Pancreas (tissue), 10 donors: ENCODE measurements around the gene ADRB2. TPM values are rescaled to one million over a fixed set of nuclear protein-coding genes. Genes with fewer than 3 reads are reported as not detected.

Experiments
- ATAC-seq, 4 donors: fragments of 200-7000 bp; cut with Tn5 transposase; one replicate each; pipeline versions ENCODE4 v1.8.0 to v1.9.1; 2020; ENCODE audit warnings: mild to moderate bottlenecking in 4 of 4, moderate library complexity in 4 of 4
- DNase-seq, 6 donors: peaks; one replicate each; pipeline ENCODE4 v3.0.0-alpha.2; 2020
- FAIRE-seq: peaks from 2 replicates; lab custom pipeline; 2012; peaks lifted over from hg19 to GRCh38; lab: Jason Lieb, UNC
- H3K27ac ChIP-seq, 4 donors: fragments of 200-600 bp; sonication (generic); 1 replicate in 3 of 4; 2 replicates in 1 of 4; pipeline versions ENCODE4 v1.5.0 to v1.8.0; 2020
- H3K27me3 ChIP-seq, 4 donors: fragments of 200-600 bp; one replicate each; pipeline ENCODE4 v1.8.0; 2021
- H3K36me3 ChIP-seq, 3 donors: fragments of 200-600 bp; sonication (generic) in 1 of 3; one replicate each; pipeline versions ENCODE4 v1.5.0 to v1.8.0; 2020 to 2021
- H3K4me1 ChIP-seq, 3 donors: fragments of 200-600 bp; one replicate each; pipeline ENCODE4 v1.8.0; 2021
- H3K4me3 ChIP-seq, 4 donors: fragments of 200-600 bp; sonication (generic) in 2 of 4; one replicate each; pipeline versions ENCODE4 v1.5.0 to v1.8.0; 2020 to 2021
- H3K9me3 ChIP-seq, 4 donors: fragments of 200-600 bp; one replicate each; pipeline ENCODE4 v1.8.0; 2021
- WGBS, 2 donors: extraction: QIAGEN DNeasy Blood & Tissue Kit; methylation state at CpG; one replicate each; pipeline ENCODE4 v1.1.7; 2013; 5-methylcytosine and 5-hydroxymethylcytosine counted together
- intact Hi-C, 3 donors: fragments of 100-400 bp; cut with DNase I; formaldehyde crosslinking; loops; one replicate each; pipeline versions ENCODE4 v1.11.1 to v1.14.2; 2022
- polyA plus RNA-seq, 2 donors: library from polyadenylated mRNA; stranded (reverse); fragments of 200-250 nt; gene quantifications; one replicate each; pipeline ENCODE4 v1.2.3, GENCODE V29; 2013
- total RNA-seq, 6 donors: library from RNA; stranded (reverse); fragmentation: NEBNext Ultra II Directional in 4 of 6; extraction: Animal tissue kit (Norgen Biotek cat#: 25700) in 4 of 6; gene quantifications; one replicate each; pipeline versions ENCODE4 v1.2.1 to v1.2.4, GENCODE V29; 2021 to 2023
- TF ChIP-seq, protein P1 (sequence below), 4 donors: fragments of 200-600 bp; sonication (generic) in 3 of 4; IDR thresholded peaks; one replicate each; pipeline versions ENCODE4 v1.5.0 to v1.8.0; 2021; ENCODE audit warnings: antibody characterized with exemption in 4 of 4
- donor health status: healthy with polysubstance abuse.
- donor health status: DM: no; HTN: no; CAD: no; lungs with moderate emphysema.
- donor health status: DM: no; HTN: no; CAD: no.
- donor health status: control.
- donor health status: control.
- donor health status: Bipolar disorder and iron deficiency.
- donor health status: DM: yes; HTN: yes; CAD: no.
- donor health status: DM: no; HTN: no; CAD: no.
- donor health status: DM: no; HTN: no; CAD: no.
- donor health status: DM: yes; HTN: yes; CAD: no.

ADRB2 gene
- total and polyA plus RNA-seq, 8 donors: 0.09 to 1.1 (median 0.48) TPM

DNA sequence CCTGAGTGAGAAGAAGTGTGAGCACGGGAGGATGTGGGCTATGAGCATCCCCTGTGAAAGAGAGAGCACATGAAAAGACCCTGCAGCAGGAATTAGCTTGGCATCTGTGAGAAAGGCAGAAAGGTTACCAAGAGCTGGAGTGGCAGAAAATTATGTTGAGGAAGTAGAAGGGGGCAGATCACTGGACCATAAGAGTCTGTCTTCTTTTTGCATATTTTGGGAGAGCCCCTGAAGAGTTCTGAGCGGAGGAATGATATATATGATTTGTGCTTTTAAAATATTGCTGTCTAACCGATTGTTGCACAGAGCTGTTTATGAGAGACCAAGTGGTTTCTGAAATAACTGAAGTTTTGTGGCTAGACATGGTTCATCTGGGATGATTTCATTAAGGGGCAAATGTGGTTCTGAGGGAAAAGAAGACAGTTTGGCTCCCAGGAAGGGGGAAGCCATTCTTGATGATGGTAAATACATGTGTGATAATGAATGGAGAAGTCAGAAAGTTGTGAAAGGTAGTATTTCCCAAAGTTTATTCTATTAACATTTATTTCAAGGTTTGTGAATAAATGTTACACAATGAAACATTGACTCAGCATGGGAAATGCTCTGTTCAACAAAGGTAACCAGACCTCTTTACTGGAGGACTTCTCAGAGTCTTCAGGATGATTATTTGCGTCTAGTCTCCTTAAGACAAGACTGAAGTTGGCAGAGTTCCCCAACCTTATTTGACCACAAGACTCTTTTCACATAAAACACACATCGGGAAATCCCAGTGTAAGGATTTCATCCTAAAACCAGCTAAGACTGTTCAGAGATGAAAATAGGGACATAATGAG is 31.5 kb upstream of the ADRB2 start:
- intact Hi-C loops: no loop called here
- TF ChIP-seq, protein P1, sequence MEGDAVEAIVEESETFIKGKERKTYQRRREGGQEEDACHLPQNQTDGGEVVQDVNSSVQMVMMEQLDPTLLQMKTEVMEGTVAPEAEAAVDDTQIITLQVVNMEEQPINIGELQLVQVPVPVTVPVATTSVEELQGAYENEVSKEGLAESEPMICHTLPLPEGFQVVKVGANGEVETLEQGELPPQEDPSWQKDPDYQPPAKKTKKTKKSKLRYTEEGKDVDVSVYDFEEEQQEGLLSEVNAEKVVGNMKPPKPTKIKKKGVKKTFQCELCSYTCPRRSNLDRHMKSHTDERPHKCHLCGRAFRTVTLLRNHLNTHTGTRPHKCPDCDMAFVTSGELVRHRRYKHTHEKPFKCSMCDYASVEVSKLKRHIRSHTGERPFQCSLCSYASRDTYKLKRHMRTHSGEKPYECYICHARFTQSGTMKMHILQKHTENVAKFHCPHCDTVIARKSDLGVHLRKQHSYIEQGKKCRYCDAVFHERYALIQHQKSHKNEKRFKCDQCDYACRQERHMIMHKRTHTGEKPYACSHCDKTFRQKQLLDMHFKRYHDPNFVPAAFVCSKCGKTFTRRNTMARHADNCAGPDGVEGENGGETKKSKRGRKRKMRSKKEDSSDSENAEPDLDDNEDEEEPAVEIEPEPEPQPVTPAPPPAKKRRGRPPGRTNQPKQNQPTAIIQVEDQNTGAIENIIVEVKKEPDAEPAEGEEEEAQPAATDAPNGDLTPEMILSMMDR (IDR thresholded peaks at IDR 0.05): no peak
- H3K27ac ChIP-seq: no peak overlapping the region
- no peaks in the 10 kb centered on the region for H3K27me3 ChIP-seq
- ATAC-seq: no peak
- H3K9me3 ChIP-seq: no peaks in the 10 kb centered on the region
- no peaks in the 10 kb centered on the region for H3K36me3 ChIP-seq
- H3K4me3 ChIP-seq: no peak overlapping the region
- FAIRE-seq: no peak
- no peak for DNase-seq
- WGBS, 2 donors: 68 to 80% methylated on average over 5 of the region's 5 CpGs
- H3K4me1 ChIP-seq: no peaks in the 10 kb centered on the region

DNA sequence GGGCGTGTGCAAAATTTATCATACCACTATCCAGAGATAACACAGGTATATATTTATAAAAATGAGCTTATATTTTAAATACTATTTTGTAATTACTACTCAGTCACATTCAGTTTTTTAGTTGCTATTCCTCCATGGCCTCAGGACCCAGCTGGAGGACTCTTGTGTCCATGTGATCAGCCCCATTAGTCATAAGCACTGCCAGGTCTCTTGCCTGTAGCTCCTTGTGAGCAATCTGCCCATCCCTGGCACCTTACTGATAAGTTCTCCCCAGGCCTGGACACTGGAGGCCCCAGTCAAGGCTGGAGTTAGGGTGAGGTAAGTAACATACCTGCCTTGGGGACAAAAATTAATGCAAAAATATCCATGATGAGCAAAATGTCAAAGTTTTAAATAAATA is 29.5 kb upstream of the ADRB2 start:
- no peak overlapping the region for H3K4me3 ChIP-seq
- no peaks in the 10 kb centered on the region for H3K9me3 ChIP-seq
- WGBS, 2 donors: 83 to 91% methylated on average over 1 of the region's 1 CpG
- DNase-seq (no peak), ATAC-seq (no peak), FAIRE-seq (no peak)
- intact Hi-C loops: no loop called here
- H3K36me3 ChIP-seq: no peaks in the 10 kb centered on the region
- no peaks in the 10 kb centered on the region for H3K27me3 ChIP-seq
- TF ChIP-seq, protein P1 (IDR thresholded peaks at IDR 0.05): no peak
- no peaks in the 10 kb centered on the region for H3K4me1 ChIP-seq
- H3K27ac ChIP-seq: no peak overlapping the region

DNA sequence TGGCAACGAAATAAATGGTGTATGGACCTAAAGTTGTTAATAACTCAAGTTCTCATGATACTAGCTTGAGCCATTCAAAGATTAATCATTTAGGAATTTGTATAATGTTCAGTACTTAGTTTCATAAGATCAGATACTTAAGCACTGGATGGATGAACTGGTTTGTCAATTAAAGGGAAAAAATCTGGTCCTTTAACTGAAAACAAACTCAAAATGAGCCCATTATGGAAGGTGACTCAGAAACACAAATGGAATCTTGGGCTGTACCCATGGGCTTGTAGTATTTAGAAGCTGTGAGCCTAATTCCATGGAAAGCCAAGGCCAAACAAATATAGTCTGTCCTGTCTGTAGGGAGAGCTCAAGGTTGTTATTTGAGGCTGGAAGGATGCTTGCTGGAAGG is 27.6 kb upstream of the ADRB2 start:
- H3K27ac ChIP-seq: no peak overlapping the region
- TF ChIP-seq, protein P1 (IDR thresholded peaks at IDR 0.05): no peak
- DNase-seq: no peak
- no peak overlapping the region for H3K4me3 ChIP-seq
- 76 to 93% methylated on average over 1 of the region's 1 CpG for WGBS, 2 donors
- no peaks in the 10 kb centered on the region for H3K9me3 ChIP-seq
- no peak for FAIRE-seq
- no peaks in the 10 kb centered on the region for H3K27me3 ChIP-seq
- no peaks in the 10 kb centered on the region for H3K36me3 ChIP-seq
- intact Hi-C loops: no loop called here
- H3K4me1 ChIP-seq: no peaks in the 10 kb centered on the region
- ATAC-seq: no peak

DNA sequence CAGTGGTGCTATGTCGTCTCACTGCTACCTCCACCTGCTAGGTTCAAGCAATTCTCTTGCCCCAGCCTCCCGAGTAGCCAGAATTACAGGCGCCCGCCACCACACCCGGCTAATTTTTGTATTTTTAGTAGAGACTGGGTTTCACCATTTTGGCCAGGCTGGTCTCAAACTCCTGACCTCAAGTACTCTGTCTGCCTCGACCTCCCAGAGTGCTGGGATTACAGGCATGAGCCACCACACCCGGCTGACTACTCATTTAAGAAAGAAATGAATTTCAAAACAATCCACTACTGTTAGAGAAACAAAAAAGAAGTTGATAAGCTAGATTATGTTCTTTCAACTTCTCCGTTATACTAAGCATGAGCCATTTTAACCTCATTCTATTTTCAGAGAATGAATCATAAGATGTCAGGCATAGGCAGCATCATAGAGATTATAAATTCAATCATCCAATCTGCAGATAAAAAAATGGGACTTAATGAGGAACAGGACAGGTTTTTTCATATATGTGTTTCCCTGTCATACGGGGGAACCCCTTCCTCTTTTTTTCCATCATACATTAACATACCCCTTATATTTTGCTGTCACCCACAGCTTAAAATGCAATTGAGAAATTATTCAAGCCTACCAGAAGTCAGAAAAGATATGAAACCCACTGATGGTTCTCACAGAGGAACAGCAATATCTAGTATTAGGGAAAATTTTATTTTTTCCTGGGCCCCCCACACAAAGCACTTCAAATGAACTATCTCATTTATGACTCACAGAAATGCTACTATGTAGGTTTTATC is 26.5 kb upstream of the ADRB2 start:
- no peaks in the 10 kb centered on the region for H3K27me3 ChIP-seq
- no peak overlapping the region for H3K4me3 ChIP-seq
- no peaks in the 10 kb centered on the region for H3K4me1 ChIP-seq
- TF ChIP-seq, protein P1 (IDR thresholded peaks at IDR 0.05): no peak
- FAIRE-seq: no peak
- DNase-seq: no peak
- ATAC-seq: no peak
- H3K36me3 ChIP-seq: no peaks in the 10 kb centered on the region
- 76 to 78% methylated on average over 9 of the region's 9 CpGs for WGBS, 2 donors
- intact Hi-C loops: no loop called here
- no peaks in the 10 kb centered on the region for H3K9me3 ChIP-seq
- H3K27ac ChIP-seq: no peak overlapping the region
